ENCODE data around the gene SLC36A3. TPM values are rescaled to one million over a fixed set of nuclear protein-coding genes. Genes with fewer than 3 reads are reported as not detected.

Gene SLC36A3
- total RNA-seq, 1 experiment from 2014 or later, result not detected

- intact Hi-C loops (cut with micrococcal nuclease), result no loop called here
- ChIA-PET CTCF (no interaction called here), RAD21 (ENCODE audit: low non-redundant PET in 1 of 2, low total read pairs in 2 of 2, uncharacterized antibody in 2 of 2, unreplicated experiment in 2 of 2) (no interaction called here), POLR2A (interaction anchor here (1.5 to 1.7 kb wide), 2 partner anchors 12 kb away, joined by 6 to 10 read pairs; partner anchors contain the start of gene GM2A)
- BruUV-seq (replicated peaks), result no TSS peak
- H3K79me2 ChIP-seq (ENCODE audit: insufficient read depth, low read length), result no peaks in the 10 kb centered on the region
- TF ChIP-seq CBX3 (IDR thresholded peaks at IDR 0.05; ENCODE audit: low read depth) (0 out of 2 replicates have a peak, but pooled peaks have one; percentile 15), EZH2phosphoT487 (IDR thresholded peaks at IDR 0.05; ENCODE audit: borderline replicate concordance) (no peak), ATF3 (IDR thresholded peaks at IDR 0.05) (no peak), CTCF (IDR thresholded peaks at IDR 0.05 in 2 of 3, conservative IDR thresholded peaks at IDR 0.05 in 1 of 3; ENCODE audit: borderline replicate concordance in 1 of 3, insufficient read depth in 1 of 3, low read depth in 2 of 3, low read length in 2 of 3) (0 out of 6 replicates have a peak, but pooled peaks of 1 of the 3 experiments have one; percentile 8), FOSL1 (IDR thresholded peaks at IDR 0.05; ENCODE audit: low read depth) (peak; percentile 78), SP1 (IDR thresholded peaks at IDR 0.05; ENCODE audit: low read depth) (peak; percentile 54), JUND (IDR thresholded peaks at IDR 0.05) (peak; percentile 63)
- peaks cover 7 to 16% of the 10 kb centered on the region in 2 experiments; a peak in 3 of 4 replicates for H3K4me1 ChIP-seq (ENCODE audit: control insufficient read depth in 1 of 2, insufficient read depth in 2 of 2, low read length in 2 of 2)
- no peak overlapping the region for H3K27ac ChIP-seq (ENCODE audit: low read depth, low read length)
- H3K9me2 ChIP-seq (ENCODE audit: insufficient read depth), result no peaks in the 10 kb centered on the region
- 0 out of 4 replicates have a peak, but pooled peaks cover 0 to 3% of the 10 kb centered on the region in 2 experiments for H3K36me3 ChIP-seq (ENCODE audit: control insufficient read depth in 1 of 2, insufficient read depth in 2 of 2, low read length in 2 of 2)
- no peaks in the 10 kb centered on the region for H3K9me3 ChIP-seq (ENCODE audit: control insufficient read depth in 1 of 2, insufficient read depth in 1 of 2, low read depth in 1 of 2, low read length in 2 of 2)
- no peak overlapping the region for H3K9ac ChIP-seq (ENCODE audit: low read length)
- H3K27me3 ChIP-seq (ENCODE audit: insufficient read depth, low read length), result no peaks in the 10 kb centered on the region
- ATAC-seq, result peak; percentile 87
- peak overlapping the region; percentile 53 for H3K4me2 ChIP-seq (ENCODE audit: low read length)
- H3K4me3 ChIP-seq (replicated peaks in 1 of 2; ENCODE audit: low read depth in 1 of 2, low read length in 2 of 2), result no peak overlapping the region
- no peak overlapping the region for H2AFZ ChIP-seq (ENCODE audit: low read depth, low read length, poor library complexity, severe bottlenecking)
- DNase-seq (ENCODE audit: low read depth, low spot score), result no peak
- no peaks in the 10 kb centered on the region for H4K20me1 ChIP-seq (ENCODE audit: insufficient read depth)
Measured at GRCh38 chr5:151264113-151264512, 39.5 kb downstream of the SLC36A3 start.

GRCh38 chr5:151262532-151262931 lies 41.0 kb downstream of the SLC36A3 start:
- Histone ChIP-seq H3K36me3 (ENCODE audit: control insufficient read depth in 1 of 2, insufficient read depth in 2 of 2, low read length in 2 of 2) (0 out of 4 replicates have a peak, but pooled peaks cover 0 to 3% of the 10 kb centered on the region in 2 experiments), H3K9me3 (ENCODE audit: control insufficient read depth in 1 of 2, insufficient read depth in 1 of 2, low read depth in 1 of 2, low read length in 2 of 2) (no peaks in the 10 kb centered on the region), H4K20me1 (ENCODE audit: insufficient read depth) (no peaks in the 10 kb centered on the region), H3K27me3 (ENCODE audit: insufficient read depth, low read length) (no peaks in the 10 kb centered on the region), H3K4me3 (replicated peaks in 1 of 2; ENCODE audit: low read depth in 1 of 2, low read length in 2 of 2) (no peak overlapping the region), H2AFZ (ENCODE audit: low read depth, low read length, poor library complexity, severe bottlenecking) (no peak overlapping the region), H3K9ac (ENCODE audit: low read length) (no peak overlapping the region), H3K79me2 (ENCODE audit: insufficient read depth, low read length) (no peaks in the 10 kb centered on the region), H3K4me1 (ENCODE audit: control insufficient read depth in 1 of 2, insufficient read depth in 2 of 2, low read length in 2 of 2) (peaks cover 7 to 29% of the 10 kb centered on the region in 2 experiments; a peak in 3 of 4 replicates), H3K27ac (ENCODE audit: low read depth, low read length) (no peak overlapping the region), H3K9me2 (ENCODE audit: insufficient read depth) (no peaks in the 10 kb centered on the region), H3K4me2 (ENCODE audit: low read length) (no peak overlapping the region)
- BruUV-seq (replicated peaks), result no TSS peak
- ChIA-PET RAD21 (ENCODE audit: low non-redundant PET in 1 of 2, low total read pairs in 2 of 2, uncharacterized antibody in 2 of 2, unreplicated experiment in 2 of 2) (no interaction called here), POLR2A (interaction anchor here (1.5 kb wide), 1 partner anchor 10 kb away, joined by 10 read pairs; the partner anchor contains the start of gene GM2A), CTCF (no interaction called here)
- no peak for TF ChIP-seq RAD21 (IDR thresholded peaks at IDR 0.05; ENCODE audit: low read depth)
- TF ChIP-seq REST (IDR thresholded peaks at IDR 0.05; ENCODE audit: low read depth), result no peak
- TF ChIP-seq ZFX (IDR thresholded peaks at IDR 0.05), result no peak
- TF ChIP-seq EGR1 (IDR thresholded peaks at IDR 0.05; ENCODE audit: low read depth), result no peak
- DNase-seq (ENCODE audit: low read depth, low spot score), result no peak
- no peak for ATAC-seq
- intact Hi-C loops (cut with micrococcal nuclease), result no loop called here
